Bronchial epithelial cell (primary cell): ENCODE results near the gene EFCAB8. TPM values are rescaled to one million over a fixed set of nuclear protein-coding genes. Genes with fewer than 3 reads are reported as not detected.
"Not testable (repeated sequence)": the region's sequence is repeated elsewhere in the genome, so short reads cannot be mapped to it uniquely, and the experiment has no call there.

Experiments used
- DNase-seq: peaks from one replicate; pipeline ENCODE4 v3.0.0-alpha.2; 2010; ENCODE audit warnings: low read depth
- FAIRE-seq: peaks from 2 replicates; lab custom pipeline; 2011; peaks lifted over from hg19 to GRCh38; lab: Jason Lieb, UNC
- H3K27me3 ChIP-seq: 2 replicates; pipeline ENCODE4 v1.5.1; 2011; ENCODE audit warnings: low read length; ENCODE audit not compliant: control insufficient read depth, insufficient read depth
- H3K36me3 ChIP-seq: 2 replicates; pipeline ENCODE4 v1.5.1; 2011; ENCODE audit warnings: low read length; ENCODE audit not compliant: control insufficient read depth, insufficient read depth
- H3K4me3 ChIP-seq: 2 replicates; pipeline ENCODE4 v1.5.1; 2011; ENCODE audit warnings: mild to moderate bottlenecking, low read depth, low read length, control low read depth
- CTCF ChIP-seq: IDR thresholded peaks from 2 replicates; pipeline ENCODE4 v1.5.1; 2011; ENCODE audit warnings: mild to moderate bottlenecking, moderate library complexity, low read length, control low read depth, inconsistent platforms; ENCODE audit not compliant: insufficient read depth, severe bottlenecking
- total RNA-seq: library from RNA; depleted of rRNA; stranded (reverse); fragments of >200 nt; gene quantifications from 2 replicates; pipeline ENCODE4 v1.2.1, GENCODE V29; 2014

EFCAB8 gene
- total RNA-seq, 1 donor from 2014 or later: under 0.01 TPM

GRCh38 chr20:32945710-32946221, 87.0 kb downstream of the EFCAB8 start:
- TF ChIP-seq CTCF: peak; percentile 58
- FAIRE-seq (no peak), DNase-seq (peak; percentile 38)
- no peaks in the 10 kb centered on the region for H3K27me3 ChIP-seq
- no peak overlapping the region for H3K4me3 ChIP-seq
- no peaks in the 10 kb centered on the region for H3K36me3 ChIP-seq

GRCh38 chr20:32946629-32947028, 87.9 kb downstream of the EFCAB8 start:
- no peaks in the 10 kb centered on the region for H3K27me3 ChIP-seq
- FAIRE-seq (no peak), DNase-seq (no peak)
- TF ChIP-seq CTCF: no peak
- H3K4me3 ChIP-seq: no peak overlapping the region
- H3K36me3 ChIP-seq: no peaks in the 10 kb centered on the region

- not testable (repeated sequence) for H3K27me3 ChIP-seq, H3K36me3 ChIP-seq, FAIRE-seq, H3K4me3 ChIP-seq, DNase-seq
Measured at GRCh38 chr20:32950539-32950938, 91.8 kb downstream of the EFCAB8 start.

- Histone ChIP-seq H3K27me3 (no peaks in the 10 kb centered on the region), H3K36me3 (no peaks in the 10 kb centered on the region), H3K4me3 (no peak overlapping the region)
- no peak for FAIRE-seq
- no peak for TF ChIP-seq CTCF
- no peak for DNase-seq
Measured at GRCh38 chr20:32957459-32957858, 98.7 kb downstream of the EFCAB8 start.

- no peaks in the 10 kb centered on the region for H3K27me3 ChIP-seq
- no peak for FAIRE-seq
- no peak overlapping the region for H3K4me3 ChIP-seq
- no peak for TF ChIP-seq CTCF
- H3K36me3 ChIP-seq: no peaks in the 10 kb centered on the region
- DNase-seq: no peak
Measured at GRCh38 chr20:32958574-32958973, 99.9 kb downstream of the EFCAB8 start.

GRCh38 chr20:32959351-32960221, 100.9 kb downstream of the EFCAB8 start:
- no peak for FAIRE-seq
- no peak for TF ChIP-seq CTCF
- DNase-seq: no peak
- Histone ChIP-seq H3K4me3 (no peak overlapping the region), H3K27me3 (no peaks in the 10 kb centered on the region), H3K36me3 (no peaks in the 10 kb centered on the region)
